GM10266 (cell line): ENCODE data around the gene AGAP1.
A peak's percentile ranks its signal among the peaks of the same experiment; 100 is the strongest.

Experiments used
- DNase-seq: peaks from one replicate; pipeline ENCODE4 v3.0.0; 2012; ENCODE audit errors: extremely low spot score
- TF ChIP-seq, protein P1 (sequence below): IDR thresholded peaks from 2 replicates; pipeline ENCODE4 v1.5.1; 2012; ENCODE audit warnings: mild to moderate bottlenecking, low read depth; ENCODE audit not compliant: control insufficient read depth, insufficient read depth; ENCODE audit errors: missing control alignments

AGAP1 gene

DNA sequence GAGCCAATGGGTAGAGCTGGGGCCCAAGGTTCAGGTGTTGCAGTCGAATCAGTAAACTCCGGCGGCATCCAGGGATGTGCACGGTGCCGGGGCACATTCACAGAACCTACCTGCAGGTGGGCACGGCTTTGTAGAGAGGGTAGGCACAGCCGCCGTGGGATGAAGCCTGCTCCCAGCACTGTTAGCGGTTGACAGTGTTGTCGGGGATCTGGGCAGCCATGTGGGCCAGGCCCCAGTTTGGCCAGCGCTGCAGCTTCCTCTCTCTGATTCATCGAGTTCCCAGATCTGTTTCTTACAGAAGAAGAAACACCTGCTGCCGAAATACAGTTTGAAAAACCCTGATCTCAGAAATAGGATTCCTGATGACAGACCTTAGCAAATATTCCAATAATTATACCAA is 274.8 kb downstream of the AGAP1 start:
- DNase-seq: no peak
- TF ChIP-seq, protein P1, sequence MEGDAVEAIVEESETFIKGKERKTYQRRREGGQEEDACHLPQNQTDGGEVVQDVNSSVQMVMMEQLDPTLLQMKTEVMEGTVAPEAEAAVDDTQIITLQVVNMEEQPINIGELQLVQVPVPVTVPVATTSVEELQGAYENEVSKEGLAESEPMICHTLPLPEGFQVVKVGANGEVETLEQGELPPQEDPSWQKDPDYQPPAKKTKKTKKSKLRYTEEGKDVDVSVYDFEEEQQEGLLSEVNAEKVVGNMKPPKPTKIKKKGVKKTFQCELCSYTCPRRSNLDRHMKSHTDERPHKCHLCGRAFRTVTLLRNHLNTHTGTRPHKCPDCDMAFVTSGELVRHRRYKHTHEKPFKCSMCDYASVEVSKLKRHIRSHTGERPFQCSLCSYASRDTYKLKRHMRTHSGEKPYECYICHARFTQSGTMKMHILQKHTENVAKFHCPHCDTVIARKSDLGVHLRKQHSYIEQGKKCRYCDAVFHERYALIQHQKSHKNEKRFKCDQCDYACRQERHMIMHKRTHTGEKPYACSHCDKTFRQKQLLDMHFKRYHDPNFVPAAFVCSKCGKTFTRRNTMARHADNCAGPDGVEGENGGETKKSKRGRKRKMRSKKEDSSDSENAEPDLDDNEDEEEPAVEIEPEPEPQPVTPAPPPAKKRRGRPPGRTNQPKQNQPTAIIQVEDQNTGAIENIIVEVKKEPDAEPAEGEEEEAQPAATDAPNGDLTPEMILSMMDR: no peak

DNA sequence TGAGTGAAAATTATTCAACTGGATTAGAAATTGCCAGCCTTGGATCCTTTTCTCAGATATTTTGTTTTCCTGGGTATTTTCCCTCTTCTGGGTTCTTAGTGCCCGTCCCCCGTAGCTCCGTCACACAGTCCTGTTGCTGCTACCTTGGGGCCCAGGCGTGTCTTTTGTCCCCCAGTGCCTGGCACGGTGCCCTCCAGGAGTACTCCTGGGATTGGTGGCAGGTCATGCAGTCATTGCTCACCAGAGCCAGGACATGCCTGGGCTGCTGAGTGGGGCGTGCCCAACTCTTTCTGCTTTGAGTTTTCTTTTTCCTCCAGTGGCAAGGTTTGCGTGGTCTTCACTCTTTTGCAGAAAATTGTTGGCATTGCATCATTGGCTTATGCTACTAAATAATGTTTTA is 275.2 kb downstream of the AGAP1 start:
- DNase-seq: no peak
- TF ChIP-seq, protein P1: no peak

DNA sequence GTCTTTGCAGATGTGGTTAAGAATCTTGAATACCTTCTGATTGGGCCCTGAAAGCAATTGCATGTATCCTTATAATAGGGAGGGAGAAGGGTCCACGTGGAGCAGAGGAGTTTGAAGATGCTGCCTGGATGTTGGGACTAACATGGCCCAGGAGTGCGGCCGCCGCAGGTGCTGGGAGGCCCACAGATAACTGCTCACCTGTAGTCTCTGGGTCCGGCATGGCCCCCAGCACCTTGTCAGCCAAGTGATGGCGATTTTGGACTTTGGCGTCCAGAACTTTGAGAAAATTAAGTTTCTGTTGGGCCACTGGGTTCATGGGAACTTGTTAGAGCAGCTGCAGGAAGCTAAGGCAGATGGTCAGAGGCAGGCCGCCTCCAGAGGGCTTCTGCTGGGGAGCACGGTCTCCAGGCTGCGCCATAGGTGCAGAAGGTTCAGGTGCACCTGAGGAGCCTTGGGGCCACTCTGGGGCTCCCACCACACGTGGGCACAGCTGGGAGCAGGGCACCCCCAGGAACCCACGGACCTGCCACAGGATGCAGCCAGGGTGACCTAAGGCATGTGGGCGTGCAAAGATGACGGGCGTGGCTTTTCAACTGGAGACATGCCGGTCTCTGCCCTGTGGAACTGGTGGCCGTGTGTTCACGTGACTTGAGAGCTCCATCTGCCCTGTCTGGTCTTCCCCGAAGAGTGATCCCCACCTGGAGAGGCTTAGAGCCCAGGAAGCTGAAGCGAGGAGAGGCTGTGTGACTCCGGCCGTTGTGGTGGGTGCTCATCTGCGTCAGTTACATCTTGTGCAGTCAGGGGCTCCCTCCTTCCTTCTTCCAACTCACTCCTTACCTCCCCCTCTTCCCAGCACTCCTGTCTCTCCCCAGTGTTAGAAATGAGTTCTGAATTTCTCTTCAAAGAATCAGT is 277.3 kb downstream of the AGAP1 start:
- DNase-seq: no peak
- TF ChIP-seq, protein P1: no peak

DNA sequence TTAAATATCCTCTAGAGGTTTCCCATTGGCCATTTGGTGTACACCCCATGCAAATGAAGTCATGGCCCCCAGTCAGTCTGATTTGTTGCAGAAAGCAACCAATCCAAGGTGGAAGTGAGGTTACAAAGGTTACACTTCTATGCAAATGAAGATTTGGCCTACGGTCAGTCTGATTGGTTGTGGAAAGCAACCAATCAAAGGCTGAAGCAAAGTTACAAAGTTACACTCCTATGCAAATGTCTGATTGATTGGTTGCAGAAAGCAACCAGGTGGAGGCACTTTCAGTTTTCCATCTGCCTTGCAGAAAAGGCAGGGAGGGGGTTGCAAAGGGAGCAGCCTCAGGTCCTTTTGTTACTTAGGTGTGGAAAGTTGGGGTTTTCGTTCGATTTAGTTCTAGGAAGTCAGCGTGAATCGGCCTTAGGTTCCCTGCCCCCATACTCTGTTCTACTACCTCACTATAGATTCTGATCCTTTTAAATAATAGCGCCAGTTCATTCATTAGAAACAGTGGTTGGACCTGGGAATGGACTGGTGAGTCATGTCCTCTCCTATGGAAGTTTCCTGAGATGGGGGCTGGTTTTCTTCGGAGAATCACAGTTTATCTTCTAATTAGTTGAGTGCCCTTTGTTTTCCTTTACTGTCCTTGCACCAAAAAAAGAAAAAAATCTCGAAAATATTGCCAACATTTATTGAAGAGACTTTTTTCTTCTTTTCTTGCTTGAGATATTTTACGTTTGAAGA is 279.5 kb downstream of the AGAP1 start:
- TF ChIP-seq, protein P1: no peak
- no peak for DNase-seq

DNA sequence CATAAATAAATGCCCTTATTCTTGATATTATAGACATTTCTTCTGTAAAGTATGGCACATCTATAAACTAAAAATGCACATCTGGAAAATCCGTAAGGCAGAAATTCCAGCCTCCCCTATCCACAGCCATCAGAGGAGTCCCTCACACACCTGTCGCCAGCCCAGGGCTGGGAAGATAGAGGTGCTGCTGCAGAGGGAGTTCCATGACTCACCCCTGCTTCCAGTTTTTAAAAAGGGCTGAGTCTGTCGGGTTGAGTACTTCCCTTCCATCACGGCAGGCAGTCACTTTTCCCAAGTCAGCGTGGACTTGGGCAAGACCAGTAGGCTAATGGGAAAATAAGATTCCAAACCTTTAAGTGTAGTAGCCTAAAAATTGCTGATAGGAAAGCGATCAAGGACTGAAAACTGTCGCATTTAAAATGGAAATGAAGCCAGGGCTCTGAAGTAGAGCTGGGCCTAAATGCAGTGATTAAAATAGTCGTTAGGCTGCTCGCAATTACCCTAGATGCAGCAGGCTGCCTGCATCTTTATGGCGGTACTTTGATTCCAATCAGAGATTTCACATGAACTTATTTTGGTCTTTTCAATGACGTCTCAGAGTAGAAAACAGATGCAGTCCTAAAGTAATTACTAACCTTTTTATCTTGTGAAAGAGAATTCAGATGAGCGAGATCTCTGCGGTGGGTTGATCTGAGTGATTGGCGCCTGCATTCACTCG is 280.5 kb downstream of the AGAP1 start:
- TF ChIP-seq, protein P1: no peak
- no peak for DNase-seq

- DNase-seq: no peak
- TF ChIP-seq, protein P1: no peak
These were observed 282.7 kb downstream of the AGAP1 start for GRCh38 chr2:235776531-235776930.

DNA sequence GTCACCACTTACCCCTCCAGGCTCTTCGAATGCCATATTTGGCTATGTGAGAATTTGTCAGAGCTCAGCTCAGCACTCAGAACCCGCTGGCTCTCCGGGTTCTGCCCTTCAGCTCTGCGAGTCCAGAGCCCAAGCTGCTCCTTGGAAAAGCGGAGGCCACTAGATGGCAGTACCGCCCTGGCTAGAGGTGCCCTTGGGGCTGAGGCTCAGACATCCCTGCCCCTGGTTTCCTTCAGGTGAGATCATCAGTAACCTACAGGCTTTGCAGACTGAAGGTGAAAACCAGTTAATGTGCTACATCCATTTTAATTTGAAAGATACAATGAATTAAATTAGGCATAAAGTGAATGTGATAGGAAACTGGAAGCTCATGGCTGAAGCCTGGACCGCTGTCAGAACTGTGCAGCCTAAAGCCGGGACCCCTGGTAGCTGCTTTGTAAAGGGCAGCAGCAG is 285.6 kb downstream of the AGAP1 start:
- TF ChIP-seq, protein P1: peak; percentile 80
- peak; percentile 59 for DNase-seq
